ENCODE data around the gene CEND1. TPM values are rescaled to one million over a fixed set of nuclear protein-coding genes. Genes with fewer than 3 reads are reported as not detected.
A peak's percentile ranks its signal among the peaks of the same experiment; 100 is the strongest.

Gene CEND1
- polyA plus RNA-seq, 1 of the 3 experiments (the other 2 are of a cell fraction): 3.6 TPM

DNA sequence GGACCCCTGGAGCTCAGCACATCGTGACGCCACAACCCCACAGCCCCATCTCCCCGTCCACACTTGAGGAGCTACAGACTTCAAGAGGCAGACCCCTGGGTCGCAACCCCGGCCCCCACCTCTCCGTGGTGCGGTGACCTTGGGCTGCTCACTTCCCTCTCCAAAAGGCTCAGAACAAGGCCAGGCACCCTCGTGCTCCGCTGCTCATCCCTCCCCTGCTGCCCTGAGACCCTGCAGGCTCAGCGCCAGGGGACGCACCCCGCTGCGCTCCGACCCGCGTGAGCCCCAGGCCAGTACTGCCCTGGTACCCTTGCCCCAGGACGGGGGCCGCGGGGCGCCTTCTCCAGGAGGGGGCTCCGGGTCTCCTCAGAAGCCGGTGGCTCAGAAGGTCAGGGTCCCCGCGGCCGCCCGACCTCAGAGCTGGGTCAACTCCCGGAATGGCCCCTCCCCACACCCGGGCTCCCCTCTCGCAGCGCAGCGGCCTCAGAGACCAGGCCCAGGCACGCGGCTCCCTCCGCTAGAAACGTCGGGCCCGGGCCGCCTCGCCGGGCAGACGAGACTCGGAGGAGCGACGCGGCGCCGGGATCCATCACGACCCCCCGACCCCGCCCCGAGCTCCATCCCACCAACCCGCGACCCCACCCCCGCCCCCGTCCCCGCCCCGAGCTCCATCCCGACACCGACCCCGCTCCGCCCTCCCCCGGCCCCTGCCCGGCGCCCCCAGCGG is 13.2 kb downstream of the CEND1 start:
- POLR2A ChIA-PET: interaction anchor here (0.9 to 2.8 kb wide), 6 partner anchors 10 to 78 kb away, joined by 3 to 18 read pairs (median 4); partner anchors contain the start of gene CEND1
- 0% methylated on average over 20 of the region's 65 CpGs for WGBS (ENCODE audit: low lambda C conversion rate)

DNA sequence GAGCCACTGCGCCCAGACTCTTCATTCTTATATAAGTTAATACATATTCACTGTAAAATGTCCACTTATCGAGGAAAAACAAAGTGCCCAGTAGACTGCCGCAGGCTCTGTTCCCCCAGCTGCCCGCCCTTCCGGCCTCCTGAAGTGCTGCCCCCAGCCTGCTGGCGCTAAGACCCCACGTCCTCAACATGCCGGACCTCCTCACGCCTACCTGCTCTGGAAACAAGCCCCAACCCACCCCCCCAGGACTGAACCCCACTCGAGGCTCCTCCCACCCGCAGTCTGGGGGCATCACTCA is 13.7 kb downstream of the CEND1 start:
- CTCF ChIA-PET: interaction anchor here (1.1 to 3.1 kb wide), 8 partner anchors 8 to 81 kb away, joined by 3 to 31 read pairs (median 4); partner anchors contain the start of genes DEAF1, SLC25A22, TALDO1 and TMEM80
- H3K79me2 ChIP-seq (ENCODE audit: insufficient read depth): peaks cover 73% of the 10 kb centered on the region

More for the DNA sequence above, 13.2 kb downstream of the CEND1 start:
- Histone ChIP-seq H3K27ac (ENCODE audit: low read depth in 2 of 2, low read length in 1 of 2) (peak overlapping the region; percentile 22 to 83; a peak in 3 of 4 replicates), H3K9ac (peak overlapping the region; percentile 87), H3K79me2 (ENCODE audit: insufficient read depth) (peaks cover 73% of the 10 kb centered on the region), H3K4me2 (peak overlapping the region; percentile 98), H4K20me1 (ENCODE audit: insufficient read depth) (peaks cover 44% of the 10 kb centered on the region), H3K4me1 (ENCODE audit: control insufficient read depth in 1 of 2, insufficient read depth in 2 of 2, low read depth in 1 of 2, low read length in 1 of 2) (peaks cover 11 to 19% of the 10 kb centered on the region in 2 experiments; a peak in 2 of 4 replicates), H2AFZ (ENCODE audit: low read depth) (no peak overlapping the region), H3K36me3 (replicated peaks in 1 of 2; ENCODE audit: control insufficient read depth in 1 of 2, insufficient read depth in 2 of 2, low read length in 1 of 2) (peaks cover 0 to 29% of the 10 kb centered on the region in 2 experiments), H3K9me2 (no peaks in the 10 kb centered on the region), H3K4me3 (ENCODE audit: low read depth in 2 of 2, low read length in 1 of 2) (peak overlapping the region; percentile 85 to 87), H3F3A (replicated peaks; ENCODE audit: insufficient read depth) (no peaks in the 10 kb centered on the region), H3K9me3 (no peaks in the 10 kb centered on the region), H3K27me3 (ENCODE audit: insufficient read depth) (no peaks in the 10 kb centered on the region)
- TF ChIP-seq NRF1 (IDR thresholded peaks at IDR 0.05; ENCODE audit: low read depth, low read length) (no peak), MXI1 (IDR thresholded peaks at IDR 0.05; ENCODE audit: low read depth, low read length) (peak; percentile 15; the same call in 1 of the 2 replicates)
- TF ChIP-seq, protein P1, sequence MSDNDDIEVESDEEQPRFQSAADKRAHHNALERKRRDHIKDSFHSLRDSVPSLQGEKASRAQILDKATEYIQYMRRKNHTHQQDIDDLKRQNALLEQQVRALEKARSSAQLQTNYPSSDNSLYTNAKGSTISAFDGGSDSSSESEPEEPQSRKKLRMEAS (IDR thresholded peaks at IDR 0.05; ENCODE audit: low read depth): peak; percentile 64
- CTCF ChIA-PET: interaction anchor here (1.1 to 3.1 kb wide), 5 partner anchors 9 to 81 kb away, joined by 3 to 31 read pairs (median 4); partner anchors contain the start of genes DEAF1, TALDO1 and TMEM80
- peak; percentile 98 for DNase-seq

More for the DNA sequence above, 13.7 kb downstream of the CEND1 start:
- H3K4me1 ChIP-seq (ENCODE audit: control insufficient read depth in 1 of 2, insufficient read depth in 2 of 2, low read depth in 1 of 2, low read length in 1 of 2): peaks cover 11 to 19% of the 10 kb centered on the region in 2 experiments; a peak in 2 of 4 replicates
- peaks cover 0 to 34% of the 10 kb centered on the region in 2 experiments for H3K36me3 ChIP-seq (replicated peaks in 1 of 2; ENCODE audit: control insufficient read depth in 1 of 2, insufficient read depth in 2 of 2, low read length in 1 of 2)
- H3K4me3 ChIP-seq (ENCODE audit: low read depth in 2 of 2, low read length in 1 of 2): peak overlapping the region; percentile 85 to 87
- H3K27me3 ChIP-seq (ENCODE audit: insufficient read depth): no peaks in the 10 kb centered on the region
- peak; percentile 49 for DNase-seq
- H3K27ac ChIP-seq (ENCODE audit: low read depth in 2 of 2, low read length in 1 of 2): no peak overlapping the region; a peak in 2 of 4 replicates
- H3K9ac ChIP-seq: peak overlapping the region; percentile 87
- H4K20me1 ChIP-seq (ENCODE audit: insufficient read depth): peaks cover 44% of the 10 kb centered on the region
- H3K9me2 ChIP-seq: no peaks in the 10 kb centered on the region
- TF ChIP-seq RCOR1 (IDR thresholded peaks at IDR 0.05; ENCODE audit: low read length) (no peak), YY1 (IDR thresholded peaks at IDR 0.05; ENCODE audit: low read depth) (no peak), POLR2AphosphoS5 (IDR thresholded peaks at IDR 0.05; ENCODE audit: low read depth, low read length) (no peak), NFIC (IDR thresholded peaks at IDR 0.05; ENCODE audit: borderline replicate concordance) (no peak), RFX5 (IDR thresholded peaks at IDR 0.05; ENCODE audit: low read length) (no peak), MEF2A (IDR thresholded peaks at IDR 0.05; ENCODE audit: borderline replicate concordance, low read depth) (no peak), CHD2 (IDR thresholded peaks at IDR 0.05; ENCODE audit: low read length, partially characterized antibody) (no peak), FOXM1 (IDR thresholded peaks at IDR 0.05; ENCODE audit: low read depth) (no peak), ELF1 (IDR thresholded peaks at IDR 0.05) (no peak), MXI1 (IDR thresholded peaks at IDR 0.05; ENCODE audit: low read depth, low read length) (no peak), SIN3A (IDR thresholded peaks at IDR 0.05; ENCODE audit: borderline replicate concordance, low read depth, low read length) (no peak), FOSL2 (IDR thresholded peaks at IDR 0.05; ENCODE audit: borderline replicate concordance, low read depth) (no peak), JUND (IDR thresholded peaks at IDR 0.05) (no peak), SMC3 (IDR thresholded peaks at IDR 0.05; ENCODE audit: low read depth, low read length) (no peak), TAF1 (IDR thresholded peaks at IDR 0.05; ENCODE audit: borderline replicate concordance, low read depth, low read length) (no peak)
- TF ChIP-seq, protein P2, sequence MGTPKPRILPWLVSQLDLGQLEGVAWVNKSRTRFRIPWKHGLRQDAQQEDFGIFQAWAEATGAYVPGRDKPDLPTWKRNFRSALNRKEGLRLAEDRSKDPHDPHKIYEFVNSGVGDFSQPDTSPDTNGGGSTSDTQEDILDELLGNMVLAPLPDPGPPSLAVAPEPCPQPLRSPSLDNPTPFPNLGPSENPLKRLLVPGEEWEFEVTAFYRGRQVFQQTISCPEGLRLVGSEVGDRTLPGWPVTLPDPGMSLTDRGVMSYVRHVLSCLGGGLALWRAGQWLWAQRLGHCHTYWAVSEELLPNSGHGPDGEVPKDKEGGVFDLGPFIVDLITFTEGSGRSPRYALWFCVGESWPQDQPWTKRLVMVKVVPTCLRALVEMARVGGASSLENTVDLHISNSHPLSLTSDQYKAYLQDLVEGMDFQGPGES (IDR thresholded peaks at IDR 0.05; ENCODE audit: low read depth, low read length): no peak
- TF ChIP-seq, protein P3, sequence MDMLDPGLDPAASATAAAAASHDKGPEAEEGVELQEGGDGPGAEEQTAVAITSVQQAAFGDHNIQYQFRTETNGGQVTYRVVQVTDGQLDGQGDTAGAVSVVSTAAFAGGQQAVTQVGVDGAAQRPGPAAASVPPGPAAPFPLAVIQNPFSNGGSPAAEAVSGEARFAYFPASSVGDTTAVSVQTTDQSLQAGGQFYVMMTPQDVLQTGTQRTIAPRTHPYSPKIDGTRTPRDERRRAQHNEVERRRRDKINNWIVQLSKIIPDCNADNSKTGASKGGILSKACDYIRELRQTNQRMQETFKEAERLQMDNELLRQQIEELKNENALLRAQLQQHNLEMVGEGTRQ (IDR thresholded peaks at IDR 0.05; ENCODE audit: borderline replicate concordance, low read depth, low read length): no peak
- TF ChIP-seq, protein P4, sequence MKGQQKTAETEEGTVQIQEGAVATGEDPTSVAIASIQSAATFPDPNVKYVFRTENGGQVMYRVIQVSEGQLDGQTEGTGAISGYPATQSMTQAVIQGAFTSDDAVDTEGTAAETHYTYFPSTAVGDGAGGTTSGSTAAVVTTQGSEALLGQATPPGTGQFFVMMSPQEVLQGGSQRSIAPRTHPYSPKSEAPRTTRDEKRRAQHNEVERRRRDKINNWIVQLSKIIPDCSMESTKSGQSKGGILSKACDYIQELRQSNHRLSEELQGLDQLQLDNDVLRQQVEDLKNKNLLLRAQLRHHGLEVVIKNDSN (IDR thresholded peaks at IDR 0.05; ENCODE audit: borderline replicate concordance, low read depth): no peak
- H3F3A ChIP-seq (replicated peaks; ENCODE audit: insufficient read depth): no peaks in the 10 kb centered on the region
- no peaks in the 10 kb centered on the region for H3K9me3 ChIP-seq
- no peak overlapping the region for H2AFZ ChIP-seq (ENCODE audit: low read depth)
- WGBS (ENCODE audit: low lambda C conversion rate): 32% methylated on average over 11 of the region's 11 CpGs
- H3K4me2 ChIP-seq: peak overlapping the region; percentile 98
- POLR2A ChIA-PET: interaction anchor here (0.9 to 2.8 kb wide), 3 partner anchors 13 to 17 kb away, joined by 3 to 18 read pairs (median 4); partner anchors contain the start of gene CEND1
